B cell (primary cell): ENCODE data around the gene COL16A1. TPM values are rescaled to one million over a fixed set of nuclear protein-coding genes. Genes with fewer than 3 reads are reported as not detected.

Source experiments
- ATAC-seq: fragments of 200-7000 bp; cut with Tn5 transposase; one replicate; pipeline ENCODE4 v1.10.0; 2021; ENCODE audit warnings: low read depth, mild to moderate bottlenecking, moderate number of reproducible peaks, moderate library complexity
- CTCF ChIA-PET: fragments of 350-600 bp; sonication (Branson Sonifier 250); formaldehyde crosslinking; loops from one replicate; lab custom pipeline; 2021; ENCODE audit warnings: antibody characterized with exemption, inconsistent platforms; lab: Charles Lee
- POLR2A ChIA-PET: fragments of 350-600 bp; sonication (Branson Sonifier 250); formaldehyde crosslinking; loops from one replicate; lab custom pipeline; 2021; ENCODE audit warnings: antibody characterized with exemption; lab: Charles Lee
- DNase-seq: peaks from one replicate; pipeline ENCODE4 v3.0.0; 2013
- H2AFZ ChIP-seq: 2 replicates; pipeline ENCODE4 v1.6.1; 2012; ENCODE audit warnings: mild to moderate bottlenecking, low read depth, low read length; ENCODE audit not compliant: insufficient read depth, poor library complexity, severe bottlenecking
- H3K27ac ChIP-seq, 2 donors: 1 replicate in 1 of 2; 2 replicates in 1 of 2; pipeline ENCODE4 v1.5.1; 2012 to 2013; ENCODE audit warnings: low read length in 2 of 2, mild to moderate bottlenecking in 2 of 2, moderate library complexity in 1 of 2
- H3K27me3 ChIP-seq, 4 experiments: fragments of 200-600 bp in 1 of 4; sonication (generic) in 1 of 4; replicated peaks in 1 of 4; 1 replicate in 2 of 4; 2 replicates in 2 of 4; pipeline versions ENCODE4 v1.6.1 to v1.7.0; 2013 to 2016; ENCODE audit warnings: low read length in 3 of 4, mild to moderate bottlenecking in 2 of 4, mixed read lengths in 1 of 4, moderate library complexity in 1 of 4; ENCODE audit not compliant: insufficient read depth in 4 of 4, control insufficient read depth in 3 of 4; ENCODE audit errors: control extremely low read depth in 1 of 4
- H3K36me3 ChIP-seq, 2 experiments: replicated peaks in 1 of 2; 1 replicate in 1 of 2; 2 replicates in 1 of 2; pipeline versions ENCODE4 v1.6.1 to v1.7.1; 2013; ENCODE audit warnings: low read length in 1 of 2; ENCODE audit not compliant: insufficient read depth in 2 of 2, control insufficient read depth in 1 of 2; ENCODE audit errors: control extremely low read depth in 1 of 2, extremely low read depth in 1 of 2
- H3K4me1 ChIP-seq, 2 donors: fragments of 200-600 bp in 1 of 2; sonication (generic) in 1 of 2; 1 replicate in 1 of 2; 2 replicates in 1 of 2; pipeline versions ENCODE4 v1.5.1 to v1.6.1; 2013 to 2017; ENCODE audit warnings: low read length in 2 of 2; ENCODE audit not compliant: control insufficient read depth in 2 of 2, insufficient read depth in 2 of 2
- H3K4me2 ChIP-seq: replicated peaks from 2 replicates; pipeline ENCODE3; 2012; ENCODE audit warnings: mild to moderate bottlenecking, low read depth, low read length; ENCODE audit not compliant: poor library complexity, severe bottlenecking
- H3K4me3 ChIP-seq, 5 experiments: fragments of 200-600 bp in 1 of 5; sonication (generic) in 1 of 5; 1 replicate in 3 of 5; 2 replicates in 2 of 5; pipeline versions ENCODE4 v1.5.1 to v1.7.0; 2011 to 2016; ENCODE audit warnings: low read length in 4 of 5, mild to moderate bottlenecking in 4 of 5, low read depth in 2 of 5, control low read depth in 1 of 5, moderate library complexity in 1 of 5; ENCODE audit not compliant: insufficient read depth in 1 of 5; ENCODE audit errors: control extremely low read depth in 1 of 5, extremely low read depth in 1 of 5
- H3K79me2 ChIP-seq: fragments of 200-600 bp; sonication (generic); one replicate; pipeline ENCODE4 v1.6.0; 2016; ENCODE audit warnings: low read length; ENCODE audit not compliant: control insufficient read depth, insufficient read depth
- H3K9ac ChIP-seq: fragments of 200-600 bp; sonication (generic); 2 replicates; pipeline ENCODE4 v1.6.1; 2017; ENCODE audit warnings: mild to moderate bottlenecking, low read length, moderate library complexity
- H3K9me3 ChIP-seq, 3 donors: one replicate each; pipeline versions ENCODE4 v1.6.1 to v1.7.1; 2013; ENCODE audit warnings: low read length in 2 of 3; ENCODE audit not compliant: control insufficient read depth in 2 of 3, insufficient read depth in 1 of 3; ENCODE audit errors: control extremely low read depth in 1 of 3
- H4K20me1 ChIP-seq: 2 replicates; pipeline ENCODE4 v1.6.0; 2012; ENCODE audit warnings: mild to moderate bottlenecking, low read length; ENCODE audit not compliant: insufficient read depth, control insufficient read depth, poor library complexity, severe bottlenecking
- H3K27ac Mint-ChIP-seq: one replicate; pipeline ENCODE4 v1.8.0; 2021; ENCODE audit warnings: mixed read lengths
- H3K27me3 Mint-ChIP-seq: one replicate; pipeline ENCODE4 v1.8.0; 2021; ENCODE audit warnings: mixed read lengths
- H3K4me1 Mint-ChIP-seq: one replicate; pipeline ENCODE4 v1.8.0; 2021; ENCODE audit warnings: mixed read lengths
- H3K4me3 Mint-ChIP-seq: one replicate; pipeline ENCODE4 v1.8.0; 2021; ENCODE audit warnings: mixed read lengths
- H3K9me3 Mint-ChIP-seq: one replicate; pipeline ENCODE4 v1.8.0; 2022; ENCODE audit warnings: mixed read lengths; ENCODE audit not compliant: insufficient read depth
- EZH2 ChIP-seq: IDR thresholded peaks from 2 replicates; pipeline ENCODE4 v1.6.1; 2012; ENCODE audit warnings: borderline replicate concordance, low read depth, mild to moderate bottlenecking, moderate library complexity, low read length; ENCODE audit not compliant: insufficient read depth, poor library complexity, severe bottlenecking
- WGBS: methylation state at CpG from one replicate; pipeline ENCODE4 v1.1.5; 2013; ENCODE audit warnings: missing lambda C conversion rate; ENCODE audit not compliant: insufficient coverage; 5-methylcytosine and 5-hydroxymethylcytosine counted together
- intact Hi-C: fragments of 100-400 bp; cut with micrococcal nuclease; formaldehyde crosslinking; loops from one replicate; pipeline ENCODE4 v1.10.0; 2022
- polyA plus RNA-seq: library from polyadenylated mRNA; depleted of rRNA; stranded (reverse); fragments of >200 nt; gene quantifications from 2 replicates; pipeline ENCODE4 v1.2.3, GENCODE V29; 2012
- total RNA-seq, 2 donors: library from RNA; stranded (reverse); fragments of 120-200 nt in 1 of 2; gene quantifications; 1 replicate in 1 of 2; 2 replicates in 1 of 2; pipeline versions ENCODE4 v1.2.3 to v1.2.4, GENCODE V29; 2013 to 2022
- TF ChIP-seq, protein P1 (sequence below): fragments of 200-600 bp; IDR thresholded peaks from one replicate; pipeline ENCODE4 v1.8.0; 2022; ENCODE audit warnings: antibody characterized with exemption, mild to moderate bottlenecking

COL16A1 gene
- total and polyA plus RNA-seq, 2 donors (not counting 1 experiment from before 2014, with no cell fraction given): 0.07 TPM; not detected in 1

DNA sequence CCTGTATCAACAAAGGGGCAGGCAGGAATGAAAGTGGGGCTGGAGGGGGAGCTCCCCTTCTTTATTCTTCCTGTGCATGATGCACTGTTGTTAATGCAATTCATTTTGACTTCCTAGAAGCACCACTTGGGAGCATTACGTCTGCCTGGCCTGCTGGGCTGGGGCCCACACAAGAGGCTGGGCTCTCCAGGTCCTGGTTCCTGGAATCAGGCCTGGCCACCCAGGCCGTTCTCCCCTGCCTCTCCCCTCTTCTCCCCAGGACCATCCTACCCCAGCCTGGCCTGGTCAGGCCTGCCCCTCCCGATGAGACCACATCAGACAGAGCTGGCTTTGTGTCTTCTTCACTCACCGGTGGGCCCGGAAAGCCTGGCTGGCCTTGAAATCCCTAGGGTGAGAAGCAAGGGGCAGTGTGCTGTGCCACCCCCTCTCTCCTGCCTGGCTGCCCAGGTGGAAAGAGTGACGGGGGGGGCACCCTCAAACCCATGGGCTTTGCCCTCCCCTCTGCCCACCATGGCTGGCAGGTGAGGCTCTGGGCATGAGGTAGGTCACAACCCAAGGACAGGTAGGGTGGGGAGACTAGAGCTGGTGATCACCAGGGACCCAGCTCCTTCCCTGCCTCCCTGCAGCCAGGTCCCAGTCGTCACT lies 38.5 kb downstream of the COL16A1 start:
- Mint-ChIP-seq H3K27me3 (peaks cover 20% of the 10 kb centered on the region), H3K27ac (no peak overlapping the region), H3K4me3 (no peak overlapping the region), H3K4me1 (peaks cover 10% of the 10 kb centered on the region), H3K9me3 (no peaks in the 10 kb centered on the region)
- TF ChIP-seq, protein P1, sequence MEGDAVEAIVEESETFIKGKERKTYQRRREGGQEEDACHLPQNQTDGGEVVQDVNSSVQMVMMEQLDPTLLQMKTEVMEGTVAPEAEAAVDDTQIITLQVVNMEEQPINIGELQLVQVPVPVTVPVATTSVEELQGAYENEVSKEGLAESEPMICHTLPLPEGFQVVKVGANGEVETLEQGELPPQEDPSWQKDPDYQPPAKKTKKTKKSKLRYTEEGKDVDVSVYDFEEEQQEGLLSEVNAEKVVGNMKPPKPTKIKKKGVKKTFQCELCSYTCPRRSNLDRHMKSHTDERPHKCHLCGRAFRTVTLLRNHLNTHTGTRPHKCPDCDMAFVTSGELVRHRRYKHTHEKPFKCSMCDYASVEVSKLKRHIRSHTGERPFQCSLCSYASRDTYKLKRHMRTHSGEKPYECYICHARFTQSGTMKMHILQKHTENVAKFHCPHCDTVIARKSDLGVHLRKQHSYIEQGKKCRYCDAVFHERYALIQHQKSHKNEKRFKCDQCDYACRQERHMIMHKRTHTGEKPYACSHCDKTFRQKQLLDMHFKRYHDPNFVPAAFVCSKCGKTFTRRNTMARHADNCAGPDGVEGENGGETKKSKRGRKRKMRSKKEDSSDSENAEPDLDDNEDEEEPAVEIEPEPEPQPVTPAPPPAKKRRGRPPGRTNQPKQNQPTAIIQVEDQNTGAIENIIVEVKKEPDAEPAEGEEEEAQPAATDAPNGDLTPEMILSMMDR: no peak
- TF ChIP-seq EZH2: no peak
- H3K79me2 ChIP-seq: no peaks in the 10 kb centered on the region
- H3K36me3 ChIP-seq: no peaks in the 10 kb centered on the region
- ATAC-seq: no peak
- no peak overlapping the region for H3K4me3 ChIP-seq
- no peak for DNase-seq
- no peaks in the 10 kb centered on the region for H3K9me3 ChIP-seq
- ChIA-PET CTCF (interaction anchor here (0.7 to 10.8 kb wide), 15 partner anchors 8 to 400 kb away, joined by 3 to 184 read pairs (median 5); no protein-coding TSS in a partner anchor), POLR2A (interaction anchor here (0.5 to 1.8 kb wide), 2 partner anchors 124 to 743 kb away, joined by 4 to 7 read pairs; no protein-coding TSS in a partner anchor)
- H2AFZ ChIP-seq: no peak overlapping the region
- no peak overlapping the region for H3K9ac ChIP-seq
- no peak overlapping the region for H3K4me2 ChIP-seq
- H4K20me1 ChIP-seq: no peaks in the 10 kb centered on the region
- peaks cover 7 to 10% of the 10 kb centered on the region in 2 donors for H3K4me1 ChIP-seq
- intact Hi-C loops: no loop called here
- WGBS: 55% methylated on average over 6 of the region's 7 CpGs
- H3K27me3 ChIP-seq: peaks cover 0 to 17% (median 6%) of the 10 kb centered on the region in 4 experiments
- no peak overlapping the region for H3K27ac ChIP-seq

DNA sequence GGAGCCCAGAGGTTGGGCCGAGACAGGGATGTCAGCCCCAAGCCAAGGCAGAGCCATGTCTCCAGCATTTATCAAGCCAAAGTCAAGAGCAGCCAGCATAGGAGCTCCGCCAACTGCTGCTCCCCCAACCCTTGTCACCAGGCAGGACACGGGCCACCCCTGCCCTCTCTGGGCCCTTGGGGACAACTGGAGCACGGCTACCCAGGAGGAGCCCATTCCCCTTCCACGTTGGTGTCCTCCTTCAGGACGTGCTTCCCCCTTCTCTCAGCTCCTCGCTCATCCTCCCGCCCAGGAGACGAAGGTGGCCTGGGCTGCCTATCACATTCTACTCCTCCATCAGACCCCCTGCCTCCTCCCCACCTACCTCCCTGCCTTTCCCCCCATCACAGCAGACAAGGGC lies 39.3 kb downstream of the COL16A1 start:
- no peak overlapping the region for H3K27ac Mint-ChIP-seq
- intact Hi-C loops: no loop called here
- CTCF ChIA-PET: interaction anchor here (0.6 to 10.8 kb wide), 16 partner anchors 9 to 400 kb away, joined by 3 to 184 read pairs (median 6); partner anchors contain the start of gene PEF1

More for the DNA sequence above, 39.3 kb downstream of the COL16A1 start:
- WGBS: 80% methylated on average over 9 of the region's 9 CpGs
- POLR2A ChIA-PET: interaction anchor here (1.8 kb wide), 1 partner anchor 125 kb away, joined by 7 read pairs; no protein-coding TSS in a partner anchor
- H3K4me3 Mint-ChIP-seq: no peak overlapping the region
- H3K9me3 Mint-ChIP-seq: no peaks in the 10 kb centered on the region
- ATAC-seq (no peak), DNase-seq (no peak)
- Histone ChIP-seq H3K4me2 (no peak overlapping the region), H3K27ac (no peak overlapping the region), H3K4me1 (peaks cover 0 to 1% of the 10 kb centered on the region in 2 donors), H3K9ac (no peak overlapping the region), H3K4me3 (no peak overlapping the region), H2AFZ (no peak overlapping the region), H3K9me3 (no peaks in the 10 kb centered on the region), H4K20me1 (no peaks in the 10 kb centered on the region), H3K79me2 (no peaks in the 10 kb centered on the region), H3K36me3 (no peaks in the 10 kb centered on the region), H3K27me3 (peaks cover 0 to 11% (median 3%) of the 10 kb centered on the region in 4 experiments)
- TF ChIP-seq EZH2: no peak
- TF ChIP-seq, protein P1: no peak
- peaks cover 3% of the 10 kb centered on the region for H3K4me1 Mint-ChIP-seq
- peaks cover 12% of the 10 kb centered on the region for H3K27me3 Mint-ChIP-seq
